GM21526 (cell line): Measurements from ENCODE around the gene MON1B.
"Not testable (repeated sequence)": the region's sequence is repeated elsewhere in the genome, so short reads cannot be mapped to it uniquely, and the experiment has no call there.

Experiments
- ATAC-seq: cut with Tn5 transposase; IDR thresholded peaks from one replicate; pipeline ENCODE4 v1.9.1; 2021; ENCODE audit warnings: moderate library complexity; ENCODE audit not compliant: unreplicated experiment, low FRiP score

The MON1B gene

GRCh38 chr16:77238593-77238992, 47.6 kb downstream of the MON1B start:
- ATAC-seq: no peak

GRCh38 chr16:77242471-77242870, 51.5 kb downstream of the MON1B start:
- not testable (repeated sequence) for ATAC-seq

DNA sequence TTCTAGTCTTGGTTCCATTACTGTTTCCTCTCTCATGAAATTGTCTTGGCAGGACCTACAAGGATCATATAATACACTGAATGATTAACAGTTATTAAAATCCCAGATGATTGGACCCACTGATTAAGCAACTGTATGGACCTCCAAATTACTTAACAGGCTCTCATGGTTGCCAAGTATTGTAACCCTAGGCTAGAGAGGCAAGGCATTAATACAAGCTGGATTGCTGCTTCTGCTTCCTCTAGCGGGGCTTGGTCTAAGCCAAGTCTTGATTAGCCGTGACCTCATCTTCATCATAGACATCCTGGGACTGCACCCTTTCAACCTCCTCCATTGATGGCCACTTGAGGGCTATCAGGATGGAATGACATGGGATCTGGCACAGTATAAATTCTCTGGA, 55.2 kb downstream of the MON1B start:
- no peak for ATAC-seq

DNA sequence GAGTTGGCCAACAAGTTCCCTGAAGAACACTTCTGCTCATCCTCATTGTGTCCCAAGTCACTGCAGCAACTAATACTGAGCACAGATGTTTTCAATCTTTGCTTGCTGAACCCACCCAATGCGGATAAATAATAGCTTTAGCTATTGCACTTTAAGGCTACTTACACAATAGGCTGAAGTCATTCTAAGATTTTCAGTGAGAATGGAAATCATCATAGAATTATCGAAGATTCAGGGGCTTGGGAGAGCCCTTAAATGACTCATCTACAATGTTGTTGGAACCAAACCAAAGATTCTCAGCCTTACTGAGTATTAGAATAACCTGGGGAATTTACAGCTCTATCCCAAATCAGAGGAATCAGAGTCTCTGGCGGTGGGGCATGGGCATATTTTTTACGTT, 59.4 kb downstream of the MON1B start:
- no peak for ATAC-seq
